Loucy (cell line): ENCODE measurements around the gene EP400.

Source experiments
- EZH2phosphoT487 ChIP-seq: fragments of 200-600 bp; IDR thresholded peaks from 2 replicates; pipeline ENCODE4 v1.6.1; 2018; ENCODE audit warnings: antibody characterized with exemption, mild to moderate bottlenecking, moderate library complexity, borderline replicate concordance
- TF ChIP-seq, protein P1 (sequence below): fragments of 200-600 bp; sonication (generic); conservative IDR thresholded peaks from 2 replicates; pipeline ENCODE4 v1.5.1; 2014; ENCODE audit warnings: mild to moderate bottlenecking, antibody characterized with exemption, low read length

- TF ChIP-seq, protein P1, sequence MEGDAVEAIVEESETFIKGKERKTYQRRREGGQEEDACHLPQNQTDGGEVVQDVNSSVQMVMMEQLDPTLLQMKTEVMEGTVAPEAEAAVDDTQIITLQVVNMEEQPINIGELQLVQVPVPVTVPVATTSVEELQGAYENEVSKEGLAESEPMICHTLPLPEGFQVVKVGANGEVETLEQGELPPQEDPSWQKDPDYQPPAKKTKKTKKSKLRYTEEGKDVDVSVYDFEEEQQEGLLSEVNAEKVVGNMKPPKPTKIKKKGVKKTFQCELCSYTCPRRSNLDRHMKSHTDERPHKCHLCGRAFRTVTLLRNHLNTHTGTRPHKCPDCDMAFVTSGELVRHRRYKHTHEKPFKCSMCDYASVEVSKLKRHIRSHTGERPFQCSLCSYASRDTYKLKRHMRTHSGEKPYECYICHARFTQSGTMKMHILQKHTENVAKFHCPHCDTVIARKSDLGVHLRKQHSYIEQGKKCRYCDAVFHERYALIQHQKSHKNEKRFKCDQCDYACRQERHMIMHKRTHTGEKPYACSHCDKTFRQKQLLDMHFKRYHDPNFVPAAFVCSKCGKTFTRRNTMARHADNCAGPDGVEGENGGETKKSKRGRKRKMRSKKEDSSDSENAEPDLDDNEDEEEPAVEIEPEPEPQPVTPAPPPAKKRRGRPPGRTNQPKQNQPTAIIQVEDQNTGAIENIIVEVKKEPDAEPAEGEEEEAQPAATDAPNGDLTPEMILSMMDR: no peak
- TF ChIP-seq EZH2phosphoT487: no peak
These were observed 64.6 kb downstream of the EP400 start for GRCh38 chr12:132014092-132014914.
